ENCODE data around the gene ASAP2.

The ASAP2 gene

DNA sequence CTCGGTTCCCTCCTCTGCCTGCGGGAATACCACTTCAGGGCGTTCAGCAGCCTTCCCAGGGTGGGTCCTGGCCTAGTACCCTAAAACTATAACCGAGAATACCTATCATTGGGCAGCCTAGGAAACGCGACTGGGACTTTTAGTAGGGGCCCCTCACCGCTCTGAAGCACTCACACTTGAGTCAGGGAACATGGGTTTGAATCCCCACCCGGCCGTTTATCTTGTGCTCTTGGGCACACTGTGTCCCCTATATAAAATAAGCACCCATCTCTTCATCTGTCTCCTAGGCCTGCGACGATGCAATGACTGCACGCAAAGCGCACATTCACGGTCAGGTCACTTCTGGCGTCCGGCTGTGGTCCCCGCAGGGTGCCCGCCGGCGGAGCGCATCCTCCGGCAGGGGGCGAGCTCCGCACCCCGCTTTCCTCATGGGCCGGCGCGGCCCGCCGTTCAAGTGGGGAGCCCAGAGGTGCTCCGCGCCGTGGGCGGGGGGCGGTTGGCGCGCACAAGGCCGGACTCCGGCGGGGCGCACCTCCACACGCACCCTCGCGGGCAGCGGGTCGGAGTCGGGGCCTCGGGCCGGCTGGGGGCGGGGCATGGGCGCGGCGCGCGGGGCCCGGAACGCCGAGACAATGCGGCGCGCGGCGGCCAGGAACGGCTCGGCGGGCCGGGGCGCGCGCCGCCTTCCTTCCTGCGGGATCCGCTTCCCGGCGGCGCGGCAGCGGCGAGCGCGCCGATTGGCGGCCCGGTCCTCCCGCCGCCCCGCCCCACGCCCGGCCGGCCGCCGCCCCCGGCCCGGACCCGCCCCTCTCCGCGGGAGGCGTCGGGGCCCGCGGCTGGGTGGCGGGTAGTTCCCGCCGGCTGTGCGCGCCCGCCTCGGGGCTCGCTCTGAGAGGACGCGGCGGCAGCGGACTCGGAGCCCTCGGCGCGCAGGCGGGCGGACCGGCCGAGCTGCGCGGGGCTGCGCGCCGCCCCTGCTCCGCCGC lies at the start of gene ASAP2:
Gene ASAP2, plus strand, starts transcription at position 850 of the 986 bp plus-strand sequence. CDS start 293 bp downstream, outside the sequence.
- no peak for DNase-seq (ENCODE audit: low read depth in 1 of 2, low spot score in 1 of 2)

DNA sequence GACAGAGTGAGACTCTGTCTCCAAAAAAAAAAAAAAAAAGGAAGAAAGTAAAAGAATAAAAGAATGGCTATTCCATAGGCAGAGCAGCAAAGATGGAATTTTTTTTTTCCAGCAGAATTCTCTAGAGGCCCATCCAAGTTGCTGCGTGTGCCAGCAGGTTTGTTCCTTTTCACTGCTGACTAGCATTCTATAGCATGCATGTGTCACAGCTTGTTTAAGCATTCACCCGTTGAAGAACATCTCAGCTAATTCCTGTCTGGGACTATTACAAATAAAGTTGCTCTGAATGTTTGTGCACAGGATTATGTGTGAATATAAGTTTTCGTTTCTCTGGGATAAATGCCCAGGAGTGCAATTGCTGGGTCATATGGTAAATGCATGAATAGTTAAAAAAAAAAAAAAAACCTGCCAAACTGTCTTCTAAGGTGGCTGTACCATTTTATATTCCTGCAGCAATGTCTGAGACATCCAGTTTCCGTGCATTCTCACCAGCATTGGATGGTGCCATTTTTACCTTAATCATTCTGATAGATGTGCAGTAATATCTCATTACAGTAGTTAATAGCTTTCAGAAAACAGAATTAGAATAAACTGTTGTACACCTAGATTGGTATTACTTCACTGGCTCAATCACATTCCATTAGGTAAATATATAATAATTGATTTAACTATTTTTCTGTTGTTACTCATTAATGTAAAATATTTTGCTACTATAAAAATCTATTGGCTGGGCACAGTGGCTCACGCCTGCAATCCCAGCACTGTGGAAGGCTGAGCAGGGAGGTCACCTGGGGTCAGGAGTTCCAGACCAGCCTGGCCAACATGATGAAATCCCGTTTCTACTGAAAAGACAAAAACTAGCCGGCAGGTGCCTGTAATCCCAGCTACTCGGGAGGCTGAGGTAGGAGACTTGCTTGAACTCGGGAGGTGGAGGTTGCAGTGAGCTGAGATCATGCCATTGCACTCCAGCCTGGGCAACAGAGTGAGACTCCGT lies 47.5 kb upstream of the ASAP2 start:
- no peak for DNase-seq (ENCODE audit: low read depth in 1 of 2, low spot score in 1 of 2)

DNA sequence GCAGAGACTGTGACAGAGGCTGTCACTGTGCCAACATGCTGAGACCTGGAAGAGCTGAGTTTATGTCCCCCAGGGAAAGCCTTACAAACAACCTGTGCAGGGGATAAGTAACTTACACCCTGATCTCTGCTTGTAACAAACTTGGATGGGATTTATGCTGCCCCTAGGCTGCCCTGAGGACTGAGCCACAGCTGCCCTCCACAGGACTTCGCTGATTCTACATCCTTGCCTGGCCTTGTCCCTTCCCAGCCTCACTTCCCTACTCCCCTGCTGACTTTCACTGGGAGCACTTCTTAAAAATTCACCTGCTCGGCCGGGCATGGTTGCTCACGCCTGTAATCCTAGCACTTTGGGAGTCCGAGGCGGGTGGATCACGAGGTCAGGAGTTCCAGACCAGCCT lies 45.9 kb upstream of the ASAP2 start:
- no peak for DNase-seq (ENCODE audit: low read depth in 1 of 2, low spot score in 1 of 2)

DNA sequence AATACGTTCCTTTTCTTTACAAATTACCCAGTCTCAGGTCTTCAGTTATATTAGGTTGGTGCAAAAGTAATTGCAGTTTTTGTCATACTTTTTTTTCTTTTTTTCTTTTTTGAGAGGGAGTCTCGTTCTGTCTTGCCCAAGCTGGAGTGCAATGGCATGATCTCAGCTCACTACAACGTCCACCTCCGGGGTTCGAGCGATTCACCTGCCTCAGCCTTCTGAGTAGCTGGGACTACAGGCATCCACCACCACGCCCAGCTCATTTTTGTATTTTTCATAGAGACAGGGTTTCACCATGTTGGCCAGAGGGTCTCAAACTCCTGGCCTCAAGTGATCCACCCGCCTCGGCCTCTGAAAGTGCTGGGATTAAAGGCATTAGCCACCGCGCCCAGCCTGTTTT lies 43.8 kb upstream of the ASAP2 start:
- no peak for DNase-seq (ENCODE audit: low read depth in 1 of 2, low spot score in 1 of 2)

DNA sequence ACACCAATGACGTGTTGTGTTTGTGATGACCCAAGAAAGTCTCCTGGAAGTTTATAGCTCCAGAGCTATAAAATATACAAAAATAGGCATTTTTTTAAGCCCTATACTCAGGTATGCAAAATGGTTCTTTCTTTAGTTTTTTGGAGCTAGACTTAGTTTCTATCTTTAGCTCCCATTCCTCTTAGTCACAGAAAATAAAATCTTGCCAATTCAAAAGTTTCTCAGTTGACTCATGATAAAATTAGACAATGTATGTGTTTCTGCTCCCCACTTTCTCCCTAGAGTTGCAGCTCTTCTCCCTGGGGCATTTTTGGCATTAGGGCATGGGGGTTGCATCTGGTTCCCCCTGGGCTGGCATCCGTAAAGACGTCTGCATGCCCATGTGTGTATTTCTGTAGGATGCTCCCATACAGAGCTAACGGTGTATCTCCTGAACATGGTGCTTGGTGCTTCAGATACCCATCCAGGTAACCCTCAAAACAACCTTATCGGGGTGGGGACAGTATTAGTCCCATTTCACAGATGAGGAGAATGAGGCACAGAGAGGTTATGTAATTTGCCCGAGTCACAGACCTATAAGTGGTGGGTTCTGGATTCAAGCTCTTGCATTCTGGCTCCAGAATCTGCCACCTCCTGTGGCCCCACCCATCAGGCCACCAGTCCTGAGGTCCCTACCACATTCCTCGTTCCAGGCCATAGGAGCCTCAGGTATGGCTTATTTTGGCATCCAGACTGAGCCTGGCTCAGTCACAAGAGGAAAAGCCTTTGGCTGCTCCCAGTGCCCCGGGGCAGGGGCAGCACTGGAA lies 43.1 kb upstream of the ASAP2 start:
- no peak for DNase-seq (ENCODE audit: low read depth in 1 of 2, low spot score in 1 of 2)

DNA sequence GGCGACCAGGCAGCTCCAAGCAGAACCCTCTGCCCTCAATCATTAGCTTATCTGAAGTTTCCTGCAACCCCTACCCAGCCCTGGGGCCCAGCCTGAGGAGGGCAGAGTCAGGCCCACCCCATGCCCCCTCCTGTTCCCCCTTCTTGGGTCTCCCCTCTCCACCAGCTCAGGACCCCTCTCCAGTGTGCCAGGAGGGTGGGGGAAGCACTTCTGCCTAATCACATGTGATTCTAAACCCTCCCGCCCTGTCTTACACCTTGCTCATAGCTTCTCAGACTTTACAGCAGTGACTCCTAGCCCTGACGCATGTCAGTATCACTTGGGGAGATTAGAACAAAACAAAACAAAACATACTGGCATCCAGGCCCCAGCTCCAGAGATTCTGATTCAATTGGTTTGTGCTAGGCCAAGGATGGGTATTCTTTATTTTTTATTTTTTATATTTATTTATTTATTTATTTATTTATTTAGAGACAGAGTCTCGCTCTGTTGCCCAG lies 42.5 kb upstream of the ASAP2 start:
- no peak for DNase-seq (ENCODE audit: low read depth in 1 of 2, low spot score in 1 of 2)

DNA sequence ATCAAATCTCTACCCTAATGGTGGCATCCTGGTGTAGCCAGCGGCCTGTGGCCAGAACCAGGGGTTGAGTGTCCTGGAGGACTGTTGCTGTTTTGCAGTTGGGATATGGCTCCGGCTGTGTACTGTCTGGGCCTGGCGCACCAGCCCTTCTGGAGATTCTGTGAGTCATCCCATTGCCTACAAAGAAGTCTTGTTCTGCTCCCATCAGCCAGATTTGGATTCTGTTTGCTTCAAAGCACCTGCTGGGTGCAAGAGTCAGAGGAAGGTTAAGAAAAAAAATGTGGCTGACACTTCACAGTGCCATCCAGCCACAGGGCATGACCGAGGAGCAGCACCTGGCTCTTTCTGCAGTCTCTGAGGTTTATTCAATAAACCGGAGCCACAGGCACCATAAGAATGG lies 41.0 kb upstream of the ASAP2 start:
- DNase-seq (ENCODE audit: low read depth in 1 of 2, low spot score in 1 of 2), result no peak

DNA sequence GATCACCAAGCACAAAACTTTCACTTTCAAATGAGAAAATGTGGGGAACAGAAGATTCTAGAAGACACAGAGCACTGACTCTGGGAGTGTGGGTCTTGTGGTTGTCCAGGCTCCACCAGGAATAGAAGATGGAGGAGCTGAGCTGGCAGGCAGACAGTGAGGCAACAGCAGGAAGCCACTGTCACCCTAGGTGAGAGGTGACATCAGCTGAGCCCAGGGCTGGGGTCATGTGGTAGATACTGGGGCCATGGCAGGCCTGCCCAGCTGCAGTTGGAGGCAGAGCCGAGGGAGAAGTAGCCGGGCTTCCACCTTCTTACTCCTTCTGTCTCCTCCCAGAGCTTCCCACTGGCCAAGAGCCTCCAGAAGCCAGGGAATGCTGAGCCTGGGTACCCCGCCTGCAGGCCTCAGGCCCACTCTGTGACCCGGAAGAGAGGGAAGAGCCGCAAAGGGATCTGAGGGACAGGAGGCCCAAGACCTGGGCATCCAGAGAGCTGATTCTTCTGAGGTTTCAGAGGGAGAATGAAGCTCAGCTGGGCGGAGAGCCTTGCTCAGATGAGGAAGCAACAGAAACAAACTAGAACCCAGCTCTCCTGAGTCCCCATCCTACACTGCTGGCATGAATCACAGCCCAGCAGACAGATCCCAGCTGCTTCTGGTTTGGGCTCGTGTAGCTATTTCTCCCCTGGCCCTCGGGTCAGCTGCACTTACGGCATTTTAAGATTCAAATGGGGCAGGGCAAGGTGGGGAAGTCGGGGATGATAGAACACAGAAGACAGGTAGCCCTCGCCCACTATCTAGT lies 39.8 kb upstream of the ASAP2 start:
- DNase-seq (ENCODE audit: low read depth in 1 of 2, low spot score in 1 of 2), result no peak

DNA sequence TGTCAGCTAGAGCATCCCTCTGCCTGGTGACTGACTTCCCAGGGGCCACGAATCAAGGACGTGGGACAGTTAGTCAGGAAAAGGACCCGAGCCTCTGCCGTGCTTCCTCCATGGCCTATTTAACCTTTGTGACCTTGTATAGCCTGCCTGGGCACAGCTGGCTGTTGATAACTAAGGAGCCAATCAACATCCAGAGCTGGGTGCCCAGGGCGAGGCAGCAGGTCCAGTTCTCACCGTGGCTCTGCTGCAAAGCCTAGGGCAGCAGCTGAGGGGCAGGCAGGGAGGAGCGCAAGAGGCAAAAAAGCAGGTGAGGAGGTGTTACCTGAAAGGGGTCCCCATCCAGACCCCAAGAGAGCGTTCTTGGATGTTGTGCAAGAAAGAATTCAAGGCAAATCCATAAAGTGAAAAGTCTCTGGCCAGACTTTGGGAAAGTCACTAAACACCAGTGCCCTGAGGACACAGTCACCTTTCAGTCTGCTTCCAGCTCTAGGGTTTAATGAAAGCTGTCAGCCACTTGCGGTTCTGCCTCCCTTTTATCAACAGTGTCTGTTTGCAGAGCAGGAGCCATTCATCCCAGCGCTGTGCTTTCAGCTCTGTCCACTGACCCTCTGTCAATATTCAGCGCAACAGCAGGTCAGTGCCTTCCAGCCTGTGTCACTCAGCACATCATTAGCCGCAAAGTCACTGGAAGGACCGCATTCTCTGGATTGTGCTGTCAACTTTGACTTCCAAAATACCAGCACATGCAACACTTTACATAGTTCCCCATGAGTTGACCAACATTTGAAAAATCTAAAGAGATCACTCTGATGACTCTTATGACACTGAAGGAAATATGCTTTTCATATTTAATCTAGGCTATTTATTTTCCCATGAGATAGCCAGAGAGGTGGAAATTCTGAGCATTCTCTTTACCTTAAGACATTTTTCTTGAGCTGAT lies 38.6 kb upstream of the ASAP2 start:
- no peak for DNase-seq (ENCODE audit: low read depth in 1 of 2, low spot score in 1 of 2)

DNA sequence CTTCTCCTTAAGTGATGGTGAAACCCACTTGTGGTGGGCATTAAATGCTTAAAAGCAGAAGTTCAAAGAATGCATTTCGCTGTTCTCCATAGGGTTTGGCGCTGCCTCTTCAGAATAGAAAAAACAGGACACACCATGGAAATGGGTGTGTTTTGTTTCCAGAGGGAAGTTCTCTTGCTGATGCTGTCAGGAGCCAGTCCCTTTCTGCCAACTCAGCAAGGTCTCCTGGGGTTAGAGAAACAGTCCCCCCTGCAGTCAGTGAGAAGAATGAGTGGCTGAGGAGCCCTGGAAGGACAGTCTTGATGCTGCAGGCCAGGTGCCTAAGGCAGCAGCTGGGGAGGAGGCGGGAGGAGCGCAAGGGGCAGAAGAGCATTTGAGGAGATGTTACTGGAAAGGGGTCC lies 37.8 kb upstream of the ASAP2 start:
- DNase-seq (ENCODE audit: low read depth in 1 of 2, low spot score in 1 of 2), result no peak

DNA sequence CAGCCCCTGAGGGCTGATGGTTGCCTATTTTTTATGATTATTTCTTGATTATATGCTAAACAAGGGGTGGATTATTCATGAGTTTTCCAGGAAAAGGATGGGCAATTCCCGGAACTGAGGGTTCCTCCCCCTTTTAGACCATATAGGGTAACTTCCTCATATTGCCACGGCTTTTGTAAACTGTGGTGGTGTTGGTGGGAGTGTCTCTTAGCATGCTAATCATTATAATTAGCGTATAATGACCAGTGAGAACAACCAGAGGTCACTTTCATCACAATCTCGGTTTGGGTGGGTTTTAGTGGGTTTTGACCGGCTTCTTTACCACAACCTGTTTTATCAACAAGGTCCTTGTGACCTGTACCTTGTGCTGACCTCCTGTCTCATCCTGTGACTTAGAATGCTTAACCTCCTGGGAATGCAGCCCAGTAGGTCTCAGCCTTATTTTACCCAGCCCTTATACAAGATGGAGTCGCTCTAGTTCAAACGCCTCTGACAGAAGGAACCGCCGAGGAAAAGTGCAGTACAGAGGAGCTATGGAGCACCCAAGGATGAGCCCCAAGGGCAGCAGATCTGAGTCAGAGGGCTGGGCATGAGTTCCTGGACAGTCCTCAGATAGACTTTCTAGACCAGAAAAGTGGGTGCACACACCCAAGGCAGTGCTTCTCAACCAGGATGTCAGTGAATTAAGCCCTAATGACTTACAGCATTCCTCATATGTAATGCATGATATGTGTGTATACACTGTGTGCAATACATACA lies 37.1 kb upstream of the ASAP2 start:
- no peak for DNase-seq (ENCODE audit: low read depth in 1 of 2, low spot score in 1 of 2)

DNA sequence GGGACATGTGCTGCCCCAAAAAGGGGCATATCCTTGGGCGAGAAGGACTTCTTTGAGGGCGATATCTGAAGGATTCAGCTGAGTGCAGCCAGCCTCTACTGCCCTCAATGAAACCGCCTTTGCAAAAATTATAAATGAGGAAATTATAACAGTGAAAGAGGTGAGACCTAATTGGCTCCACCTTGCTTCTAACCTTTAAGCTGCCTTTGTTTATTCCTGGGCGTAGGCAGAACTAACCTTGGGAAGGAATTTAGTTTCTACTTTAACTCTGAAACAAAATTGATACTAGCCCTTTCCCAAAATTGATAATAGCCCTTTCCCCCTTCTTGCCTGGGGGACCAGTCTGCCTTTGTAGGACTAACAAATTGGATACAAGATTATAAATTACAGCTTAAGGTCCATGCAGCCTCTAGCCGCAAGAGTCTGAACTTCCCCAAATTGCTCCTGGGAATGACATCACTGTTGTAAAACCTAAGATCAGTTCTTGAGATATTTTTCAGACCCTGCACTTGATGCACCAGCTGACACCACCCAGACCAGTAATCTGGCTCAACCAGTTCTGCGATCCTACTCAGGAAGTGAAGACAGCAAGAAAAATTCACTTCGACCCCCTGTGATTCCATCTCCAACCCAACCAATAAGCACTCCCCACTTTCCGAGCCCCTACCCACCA lies 36.0 kb upstream of the ASAP2 start:
- DNase-seq (ENCODE audit: low read depth in 1 of 2, low spot score in 1 of 2), result no peak

DNA sequence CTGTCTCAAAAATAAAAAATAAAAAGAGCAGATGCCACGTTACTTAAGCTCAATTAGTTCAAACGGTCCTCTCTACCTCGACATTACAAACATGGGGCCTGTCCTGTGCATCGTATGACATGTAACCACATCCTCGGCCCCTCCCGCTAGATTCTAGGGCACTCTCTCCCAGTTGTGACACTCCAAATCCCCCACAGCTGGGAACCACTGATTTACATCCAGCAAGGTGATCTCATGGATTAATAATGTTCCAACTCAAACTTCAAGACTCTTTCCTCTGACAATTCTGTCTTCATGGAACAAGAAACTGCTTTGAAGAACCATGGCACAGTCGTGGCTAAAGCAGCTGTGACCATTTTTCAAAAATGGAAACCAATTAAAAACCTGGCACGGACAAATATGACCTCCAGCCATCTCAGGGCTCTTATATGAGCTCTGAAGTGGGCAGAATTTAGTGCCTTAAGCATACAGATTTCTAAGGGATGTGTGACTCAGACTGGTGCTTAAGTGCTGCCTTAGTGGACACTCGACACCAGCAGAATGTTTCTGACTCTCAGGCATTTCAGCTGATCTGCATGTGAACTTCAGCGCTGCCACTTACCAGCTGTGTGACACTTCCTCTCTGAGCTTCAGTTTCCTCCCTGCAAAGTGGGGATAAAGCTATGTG lies 31.7 kb upstream of the ASAP2 start:
- no peak for DNase-seq (ENCODE audit: low read depth in 1 of 2, low spot score in 1 of 2)

DNA sequence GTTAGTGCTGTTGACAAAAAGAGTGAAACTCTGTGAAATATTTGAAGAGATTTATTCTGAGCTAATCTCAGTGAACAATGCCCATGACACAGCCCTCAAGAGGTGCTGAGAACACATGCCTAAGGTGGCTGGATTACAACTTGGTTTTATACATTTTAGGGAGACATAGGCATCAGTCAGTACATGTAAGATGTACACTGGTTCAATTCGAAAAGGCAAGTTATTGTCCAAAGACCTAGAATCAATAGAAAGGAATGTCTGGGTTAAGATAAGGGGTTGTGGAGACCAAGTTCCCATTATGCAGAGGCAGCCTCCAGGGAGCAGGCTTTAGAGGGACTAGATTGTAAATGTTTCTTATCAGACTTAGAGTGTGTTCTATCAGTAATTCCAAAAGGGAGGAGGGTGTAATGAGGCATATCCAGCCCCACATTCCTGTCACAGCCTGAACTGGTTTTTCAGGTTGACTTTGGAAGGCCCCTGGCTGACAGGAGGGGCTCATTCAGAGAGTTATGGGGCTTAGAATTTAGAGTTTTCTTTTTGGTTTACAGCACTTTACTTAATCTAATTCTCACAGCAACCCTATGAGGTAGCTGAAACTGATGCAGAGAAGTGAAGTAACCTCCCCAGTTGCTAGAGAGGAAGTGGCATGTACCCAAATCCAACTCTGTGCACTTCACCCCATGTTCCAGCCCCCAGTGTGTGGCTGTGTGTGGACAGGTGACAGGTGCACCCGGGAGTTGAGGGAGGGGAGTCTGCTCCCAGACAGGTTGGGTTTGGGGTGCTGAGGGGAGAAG lies 28.3 kb upstream of the ASAP2 start:
- DNase-seq (ENCODE audit: low read depth in 1 of 2, low spot score in 1 of 2), result no peak

DNA sequence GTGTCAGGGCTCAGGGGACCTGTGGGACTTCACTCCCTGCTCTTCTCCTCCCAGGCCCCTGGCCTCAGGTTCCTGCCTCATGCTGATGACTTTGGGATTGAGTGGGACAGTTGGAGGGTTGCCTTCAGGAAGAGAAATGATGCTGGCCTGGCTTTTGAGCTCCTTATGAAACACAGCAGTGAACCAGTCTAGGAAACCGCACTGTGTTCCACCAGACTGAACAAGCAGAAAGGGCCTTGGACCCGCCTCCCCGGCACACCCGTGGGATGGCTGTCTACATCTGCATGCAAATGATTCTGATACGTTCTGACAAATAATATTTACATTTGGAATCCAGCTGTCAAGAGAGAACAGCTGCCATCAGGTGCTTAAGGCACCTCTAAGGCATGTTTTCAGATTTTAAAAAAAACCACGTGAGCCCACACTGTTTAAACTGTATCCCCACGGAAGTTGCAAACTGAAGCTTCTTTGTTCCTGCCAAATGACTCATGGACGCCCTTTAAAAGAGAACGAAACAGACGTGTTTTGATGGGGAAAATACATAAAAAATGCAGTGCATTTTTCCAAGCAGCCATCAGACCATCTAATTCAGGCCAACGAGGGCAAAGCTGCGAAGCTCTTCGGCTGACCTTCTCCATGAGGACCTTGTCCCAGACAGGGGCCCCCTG lies 27.6 kb upstream of the ASAP2 start:
- no peak for DNase-seq (ENCODE audit: low read depth in 1 of 2, low spot score in 1 of 2)

Data from activated CD4-positive, alpha-beta T cell treated with anti-CD3 and anti-CD28 coated beads, Interleukin-2, amount 50 U/mL, for 24 hours (primary cell).